GM21360 (cell line): ENCODE results near the gene FERMT2.
"Not testable (repeated sequence)": the region's sequence is repeated elsewhere in the genome, so short reads cannot be mapped to it uniquely, and the experiment has no call there.

ENCODE experiments used
- ATAC-seq: cut with Tn5 transposase; IDR thresholded peaks from one replicate; pipeline ENCODE4 v1.9.1; 2021; ENCODE audit warnings: mild to moderate bottlenecking, moderate library complexity; ENCODE audit not compliant: unreplicated experiment

FERMT2 gene

GRCh38 chr14:52944254-52944653 lies 6.6 kb downstream of the FERMT2 start:
- no peak for ATAC-seq

DNA sequence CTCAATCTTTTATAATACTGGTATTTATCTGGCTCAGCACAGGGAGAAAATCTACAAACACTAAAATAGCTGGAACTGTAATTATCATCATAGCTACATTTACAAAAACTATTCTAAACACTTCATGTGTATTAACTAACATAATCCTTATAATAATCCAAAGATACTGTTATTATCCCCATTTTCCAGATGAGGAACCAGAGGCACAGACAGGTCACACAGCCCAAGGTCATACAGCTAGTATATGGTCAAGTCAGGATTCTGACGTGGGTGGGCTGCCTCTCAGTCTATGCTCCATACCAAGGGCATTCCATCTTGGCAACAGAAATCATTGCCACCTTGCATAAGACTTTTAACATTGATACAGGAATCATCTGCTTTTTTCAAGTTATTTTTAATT lies 11.4 kb downstream of the FERMT2 start:
- no peak for ATAC-seq

DNA sequence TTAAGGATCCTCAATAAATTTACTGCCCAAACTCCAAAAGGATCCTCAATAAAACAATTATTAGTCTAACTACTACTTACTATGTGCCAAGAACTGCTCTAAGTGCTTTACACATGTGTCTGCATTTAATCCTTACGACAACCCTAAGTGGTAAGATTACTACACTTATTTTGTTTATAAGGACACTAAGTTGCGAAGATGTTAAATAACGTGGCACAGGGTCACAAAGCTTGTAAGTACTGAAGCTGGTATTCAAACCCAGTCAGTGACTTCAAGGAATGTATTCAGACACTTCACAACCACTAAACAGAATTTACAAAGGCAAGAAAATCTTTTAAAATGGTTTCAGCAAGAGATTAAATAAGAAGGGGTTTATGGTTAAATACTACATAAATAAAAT lies 13.0 kb downstream of the FERMT2 start:
- no peak for ATAC-seq

GRCh38 chr14:52937306-52937705 lies 13.5 kb downstream of the FERMT2 start:
- no peak for ATAC-seq

- no peak for ATAC-seq
These were observed 14.4 kb downstream of the FERMT2 start for GRCh38 chr14:52936437-52936836.

DNA sequence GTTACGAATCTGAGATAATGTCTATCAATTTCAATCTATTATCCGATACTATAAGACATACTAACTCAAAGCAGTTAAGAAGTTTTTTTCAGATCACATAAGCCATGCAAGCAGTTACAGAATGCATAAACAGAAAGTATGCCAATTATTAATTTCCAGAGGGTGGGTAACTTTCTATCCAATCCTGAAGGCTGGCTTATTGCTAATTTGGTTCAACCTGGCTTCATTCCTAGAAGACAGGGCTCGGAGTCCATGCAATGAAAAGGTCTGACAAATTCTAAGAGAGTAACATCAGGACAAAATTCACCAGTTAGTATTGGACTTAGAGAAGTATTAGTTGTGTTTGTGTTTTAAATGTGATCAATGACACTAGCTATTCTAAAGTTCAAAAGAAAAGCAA lies 15.0 kb downstream of the FERMT2 start:
- ATAC-seq: no peak

- ATAC-seq: no peak
These were observed 16.1 kb downstream of the FERMT2 start for GRCh38 chr14:52934762-52935161.

DNA sequence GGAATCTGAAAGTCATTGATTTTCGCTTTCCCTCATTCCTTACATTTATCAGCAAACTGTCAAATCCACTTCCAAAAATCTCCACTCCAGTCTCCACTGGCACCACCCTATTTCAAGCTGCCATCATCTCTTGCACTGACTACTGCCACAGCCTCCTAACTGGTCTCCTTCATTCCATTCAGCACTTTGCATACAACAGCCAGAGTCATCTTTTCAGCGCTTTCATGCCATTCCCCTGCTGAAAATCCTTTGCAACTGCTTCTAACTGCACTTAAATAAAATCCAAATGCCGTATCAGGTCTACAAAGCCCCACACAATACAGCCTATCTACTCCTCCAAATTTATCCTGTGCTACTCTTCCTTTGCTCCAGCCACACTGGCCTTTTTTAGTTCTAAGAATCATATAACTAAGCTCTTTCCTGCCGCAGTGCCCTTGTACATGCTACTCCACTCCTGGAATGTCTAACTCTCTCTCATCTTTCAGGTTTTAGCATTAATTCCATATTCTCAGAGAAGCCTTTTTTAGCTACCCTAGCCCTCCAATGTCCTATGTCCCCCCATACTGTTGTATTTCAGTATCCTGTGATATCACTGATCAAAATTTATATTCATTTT lies 21.6 kb downstream of the FERMT2 start:
- ATAC-seq: no peak

GRCh38 chr14:52926953-52927352 lies 23.9 kb downstream of the FERMT2 start:
- ATAC-seq: no peak

GRCh38 chr14:52923902-52924575 lies 26.8 kb downstream of the FERMT2 start:
- ATAC-seq: no peak

GRCh38 chr14:52922656-52923055 lies 28.2 kb downstream of the FERMT2 start:
- ATAC-seq: no peak

- no peak for ATAC-seq
These were observed 28.8 kb downstream of the FERMT2 start for GRCh38 chr14:52922059-52922458.

DNA sequence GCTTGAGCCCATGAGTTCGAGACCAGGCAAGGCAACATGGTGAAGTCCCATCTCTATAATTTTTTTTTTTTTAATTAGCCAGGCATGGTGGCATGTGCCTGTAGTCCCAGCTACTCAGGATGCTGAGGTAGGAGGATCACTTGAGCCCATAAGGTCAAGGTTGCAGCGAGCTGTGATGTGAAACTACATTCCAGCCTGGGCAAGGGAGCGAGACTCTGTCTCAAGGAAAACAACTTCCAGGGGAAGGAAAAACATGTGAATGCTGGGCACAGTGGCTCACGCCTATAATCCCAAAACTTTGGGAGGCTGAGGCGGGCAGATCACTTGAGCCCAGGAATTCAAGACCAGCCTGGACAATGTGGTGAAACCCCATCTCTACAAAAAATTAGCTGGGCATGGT lies 30.4 kb downstream of the FERMT2 start:
- ATAC-seq: not testable (repeated sequence)

DNA sequence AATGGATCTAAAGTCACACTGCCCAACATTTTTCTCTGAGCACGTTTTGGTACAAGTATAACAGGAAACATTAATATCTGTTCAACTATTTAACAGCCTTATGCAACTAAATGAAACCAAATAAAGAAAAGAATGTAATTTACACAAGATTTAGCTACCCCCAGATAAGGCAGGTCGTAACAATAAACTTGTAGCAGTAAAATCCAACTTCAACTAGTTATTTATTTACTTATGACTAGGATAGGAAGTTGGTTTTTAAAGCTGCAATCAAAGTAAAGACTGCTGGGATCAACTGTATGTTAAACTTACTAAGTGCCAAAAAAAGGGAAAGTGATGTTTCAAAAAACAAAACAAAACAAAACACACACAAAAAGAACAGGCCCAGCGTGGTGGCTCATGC lies 30.9 kb downstream of the FERMT2 start:
- no peak for ATAC-seq

GRCh38 chr14:52918486-52918885 lies 32.4 kb downstream of the FERMT2 start:
- ATAC-seq: peak; percentile 93

DNA sequence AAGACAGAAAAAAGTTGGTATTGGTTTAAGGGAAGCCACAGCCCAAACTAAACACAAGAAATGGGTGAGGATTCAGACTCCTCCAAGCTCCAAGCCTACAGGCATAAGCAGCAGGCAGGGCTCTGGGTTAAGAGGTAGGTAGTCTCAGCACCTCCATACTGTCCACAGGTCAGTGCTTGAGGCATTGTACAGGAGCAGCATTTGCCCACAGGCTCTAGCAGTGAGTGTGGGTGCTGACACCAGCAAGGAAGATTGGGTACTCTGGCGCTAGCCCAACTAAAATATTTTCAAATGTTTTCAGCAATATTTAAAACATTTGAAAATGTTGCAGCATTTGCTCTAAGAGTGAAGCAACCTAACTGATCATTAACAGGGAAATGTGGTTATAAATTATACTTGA lies 33.1 kb downstream of the FERMT2 start:
- ATAC-seq: no peak

DNA sequence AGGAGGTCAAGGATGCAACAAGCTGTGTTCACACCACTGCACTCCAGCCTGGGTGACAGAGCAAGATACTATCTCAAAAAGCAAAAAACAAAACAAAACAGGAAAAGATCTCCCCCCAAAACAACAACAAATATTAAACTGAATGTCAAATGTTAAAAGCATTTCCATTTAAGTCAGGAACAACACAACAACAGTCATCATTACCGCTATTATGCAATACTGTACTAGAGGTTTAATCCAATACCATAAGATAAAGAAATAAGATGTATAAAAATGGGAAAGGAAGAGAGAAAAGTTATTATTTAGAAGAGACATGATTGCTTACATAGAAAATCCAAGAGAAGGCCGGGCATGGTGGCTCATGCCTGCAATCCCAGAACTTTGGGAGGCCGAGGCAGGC lies 36.6 kb downstream of the FERMT2 start:
- no peak for ATAC-seq

- no peak for ATAC-seq
These were observed 37.6 kb downstream of the FERMT2 start for GRCh38 chr14:52913271-52913670.

DNA sequence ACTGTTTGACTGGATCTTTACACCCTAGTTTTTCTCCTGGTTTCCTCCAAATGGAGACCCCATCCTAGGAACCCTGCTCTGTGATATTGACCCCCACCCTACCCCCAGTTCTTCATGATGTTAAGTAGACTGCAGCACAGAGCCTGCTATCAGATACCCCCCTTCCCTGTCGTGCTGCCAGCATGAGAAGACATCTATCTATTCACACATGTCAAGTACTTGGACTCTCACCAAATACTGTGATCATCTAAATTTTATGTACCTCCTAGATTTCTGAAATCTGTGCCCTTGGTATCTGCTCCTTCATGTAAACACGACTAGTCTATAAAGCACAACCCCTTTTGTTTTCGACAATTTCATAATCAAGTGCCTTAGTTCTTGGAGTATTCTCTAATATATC lies 38.9 kb downstream of the FERMT2 start:
- ATAC-seq: no peak

DNA sequence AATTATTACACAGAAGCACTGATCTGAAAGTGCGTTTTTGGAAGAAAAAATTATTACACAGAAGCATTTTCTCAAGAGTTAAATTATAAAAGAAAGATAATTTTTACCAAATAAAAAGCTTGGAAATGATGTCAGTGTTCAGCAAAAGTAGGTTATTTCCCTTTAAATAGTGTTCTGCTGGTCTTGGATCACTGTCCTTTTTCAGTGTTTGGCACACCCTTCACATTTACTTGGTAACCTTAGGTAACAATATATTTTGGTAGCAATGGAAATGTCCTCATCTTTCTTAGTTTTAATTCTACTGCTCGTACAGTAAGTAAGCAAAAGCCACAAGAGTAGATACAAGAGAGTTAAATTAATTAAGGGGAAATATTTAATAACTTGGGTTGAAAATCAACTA lies 40.3 kb downstream of the FERMT2 start:
- ATAC-seq: no peak

DNA sequence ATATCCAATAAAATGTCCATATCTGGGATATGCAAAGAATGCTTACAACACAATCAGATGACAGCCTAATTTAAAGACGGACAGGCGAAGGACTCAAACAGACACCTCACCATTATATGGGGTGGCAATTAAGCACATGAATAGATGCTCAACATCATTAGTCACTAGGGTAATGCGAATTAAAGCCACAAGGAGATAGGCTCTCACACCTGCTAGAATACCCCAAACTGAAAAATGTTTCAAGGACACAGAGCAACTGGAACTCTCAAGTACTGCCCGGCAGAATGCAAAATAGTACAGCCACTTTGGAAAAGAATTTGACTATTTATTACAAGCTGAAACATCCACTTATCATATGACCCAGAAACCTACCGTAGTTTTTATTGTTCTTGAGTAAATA lies 42.9 kb downstream of the FERMT2 start:
- ATAC-seq: no peak

DNA sequence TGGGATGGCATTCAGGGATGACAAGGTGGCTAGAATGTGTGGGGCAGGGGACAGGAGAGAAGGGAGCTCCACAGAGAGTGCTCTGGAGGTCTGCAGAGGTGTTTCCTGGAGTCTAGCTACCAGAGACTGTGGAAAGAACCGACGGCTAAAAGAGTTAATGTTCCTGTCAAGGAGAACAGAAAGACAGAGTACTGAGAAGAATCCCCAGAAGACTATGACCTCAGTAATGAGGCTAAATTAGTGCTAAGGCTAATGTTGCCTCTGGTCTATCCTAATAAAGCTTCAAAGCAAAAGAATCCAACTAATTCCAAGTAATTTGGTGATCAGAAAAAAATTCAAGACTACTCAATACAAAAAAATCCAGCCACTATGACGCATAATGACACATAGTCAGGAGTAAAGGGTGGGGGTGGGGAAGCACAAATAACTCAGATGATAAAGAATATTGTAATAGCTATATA lies 44.7 kb downstream of the FERMT2 start:
- no peak for ATAC-seq
